Psoas muscle (tissue), 8 donors: ENCODE measurements around the gene CDC45. TPM values are rescaled to one million over a fixed set of nuclear protein-coding genes. Genes with fewer than 3 reads are reported as not detected.
"Not testable (repeated sequence)": the region's sequence is repeated elsewhere in the genome, so short reads cannot be mapped to it uniquely, and the experiment has no call there.

Experiments
- ATAC-seq, 4 donors: fragments of 200-7000 bp; cut with Tn5 transposase; one replicate each; pipeline ENCODE4 v1.9.1; 2020; ENCODE audit warnings: moderate library complexity in 3 of 4, mild to moderate bottlenecking in 2 of 4
- DNase-seq, 2 donors: peaks; one replicate each; pipeline ENCODE4 v3.0.0-alpha.2; 2020
- H3K27ac ChIP-seq: fragments of 200-600 bp; one replicate; pipeline ENCODE4 v1.8.0; 2022
- H3K27me3 ChIP-seq, 3 donors: fragments of 200-600 bp in 1 of 3; one replicate each; pipeline versions ENCODE4 v1.6.1 to v1.8.0; 2013 to 2022; ENCODE audit warnings: low read length in 2 of 3, mild to moderate bottlenecking in 2 of 3, moderate library complexity in 1 of 3; ENCODE audit not compliant: insufficient read depth in 3 of 3
- H3K36me3 ChIP-seq, 2 donors: fragments of 200-600 bp in 1 of 2; one replicate each; pipeline versions ENCODE4 v1.6.1 to v1.8.0; 2013 to 2022; ENCODE audit warnings: low read depth in 1 of 2, mild to moderate bottlenecking in 1 of 2, moderate library complexity in 1 of 2; ENCODE audit not compliant: insufficient read depth in 1 of 2
- H3K4me1 ChIP-seq: fragments of 200-600 bp; one replicate; pipeline ENCODE4 v1.8.0; 2022
- H3K4me3 ChIP-seq: fragments of 200-600 bp; one replicate; pipeline ENCODE4 v1.8.0; 2022; ENCODE audit warnings: mild to moderate bottlenecking
- H3K9me3 ChIP-seq: fragments of 200-600 bp; one replicate; pipeline ENCODE4 v1.8.0; 2022
- CTCF ChIP-seq: fragments of 200-600 bp; IDR thresholded peaks from one replicate; pipeline ENCODE4 v1.8.0; 2022; ENCODE audit warnings: antibody characterized with exemption
- WGBS, 3 donors: extraction: QIAGEN DNeasy Blood & Tissue Kit; methylation state at CpG; one replicate each; pipeline versions ENCODE4 v1.1.6 to v1.1.7; 2013; 5-methylcytosine and 5-hydroxymethylcytosine counted together
- intact Hi-C, 2 donors: fragments of 100-400 bp; cut with DNase I; formaldehyde crosslinking; loops; one replicate each; pipeline versions ENCODE4 v1.11.0 to v1.14.2; 2022
- polyA plus RNA-seq, 3 donors: library from polyadenylated mRNA; stranded (reverse); fragments of 200-250 nt; gene quantifications; one replicate each; pipeline ENCODE4 v1.2.3, GENCODE V29; 2013
- total RNA-seq, 4 donors: library from RNA; stranded (reverse); fragmentation: NEBNext Ultra II Directional in 2 of 4; extraction: Animal tissue kit (Norgen Biotek cat#: 25700) in 2 of 4; gene quantifications; one replicate each; pipeline versions ENCODE4 v1.2.1 to v1.2.4, GENCODE V29; 2021 to 2023
- donor health status: healthy with polysubstance abuse.
- donor health status: DM: no; HTN: no; CAD: no; lungs with moderate emphysema.
- donor health status: Bipolar disorder and iron deficiency.
- donor health status: healthy.
- donor health status: DM: yes; HTN: yes; CAD: no.
- donor health status: DM: no; HTN: no; CAD: no.
- donor health status: DM: no; HTN: no; CAD: no.
- donor health status: DM: yes; HTN: yes; CAD: no.

CDC45 gene
- total and polyA plus RNA-seq, 7 donors, result 0.30 to 0.77 (median 0.71) TPM; not detected in 2

DNA sequence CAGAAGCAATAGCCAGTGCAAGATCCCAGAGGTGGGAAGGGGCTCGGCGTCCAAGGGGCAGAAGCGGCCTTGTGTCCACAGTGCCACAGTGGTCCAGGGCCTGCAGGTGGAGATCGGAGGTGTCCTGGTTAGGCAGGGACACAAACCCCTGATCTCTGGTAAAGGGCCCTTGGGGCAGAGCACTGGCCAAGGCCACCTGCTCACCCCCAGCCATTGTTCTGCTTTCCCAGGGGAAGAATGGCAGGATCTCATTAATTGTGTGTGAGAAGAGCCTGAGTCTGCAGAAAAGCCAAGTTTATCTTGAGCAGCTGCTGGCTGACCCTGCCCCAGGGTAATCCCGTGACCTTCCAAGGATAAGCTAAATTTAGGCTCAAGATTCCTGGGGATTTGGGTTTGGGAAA is 47.6 kb downstream of the CDC45 start:
- Histone ChIP-seq H3K9me3 (no peaks in the 10 kb centered on the region), H3K4me1 (peaks cover 9% of the 10 kb centered on the region), H3K27me3 (peaks cover 0 to 37% (median 7%) of the 10 kb centered on the region in 3 donors), H3K4me3 (no peak overlapping the region), H3K27ac (no peak overlapping the region), H3K36me3 (no peaks in the 10 kb centered on the region)
- WGBS, 3 donors, result 54 to 64% (median 56%) methylated on average over 5 of the region's 5 CpGs
- ATAC-seq (no peak), DNase-seq (no peak)
- intact Hi-C loops, result loop anchor here in 1 of 2 donors (5.0 to 10.0 kb wide), 2 partner anchors 55 to 97 kb away; no protein-coding TSS in a partner anchor
- no peak for TF ChIP-seq CTCF

DNA sequence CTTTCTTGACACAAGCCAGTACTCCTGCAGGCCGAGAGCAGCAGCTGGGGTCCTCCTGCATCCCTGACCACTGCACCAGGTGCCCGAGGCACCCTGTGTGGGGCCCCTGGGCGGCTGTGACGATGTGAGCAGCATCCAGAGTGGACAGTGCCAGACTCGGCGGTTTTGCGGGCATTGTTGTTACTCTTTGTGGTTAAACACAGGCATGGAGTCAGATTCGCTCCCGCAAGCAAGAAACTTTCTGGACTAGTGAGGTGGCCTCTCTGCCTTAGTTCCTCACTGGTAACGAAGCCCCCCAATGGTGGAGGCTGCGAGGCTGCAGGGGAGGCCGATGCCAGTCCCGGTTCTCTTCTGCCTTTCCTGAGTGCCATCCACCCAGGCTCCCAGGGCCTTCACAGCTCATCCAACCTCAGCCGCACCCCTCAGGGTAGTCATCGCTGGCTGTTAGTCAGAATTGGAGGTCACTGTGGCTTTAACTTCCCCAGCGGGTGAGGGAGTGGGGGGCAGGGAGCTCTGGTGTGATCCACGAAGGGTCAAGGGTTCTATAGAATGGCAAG is 48.2 kb downstream of the CDC45 start:
- no peak overlapping the region for H3K27ac ChIP-seq
- DNase-seq, result no peak
- TF ChIP-seq CTCF, result no peak
- H3K36me3 ChIP-seq, result no peaks in the 10 kb centered on the region
- H3K4me1 ChIP-seq, result peaks cover 9% of the 10 kb centered on the region
- no peak for ATAC-seq
- H3K9me3 ChIP-seq, result no peaks in the 10 kb centered on the region
- WGBS, 3 donors, result 71 to 74% (median 73%) methylated on average over 17 of the region's 17 CpGs
- H3K4me3 ChIP-seq, result no peak overlapping the region
- H3K27me3 ChIP-seq, result peaks cover 0 to 30% (median 6%) of the 10 kb centered on the region in 3 donors
- intact Hi-C loops, result loop anchor here in 1 of 2 donors (5.0 to 10.0 kb wide), 2 partner anchors 54 to 97 kb away; no protein-coding TSS in a partner anchor

DNA sequence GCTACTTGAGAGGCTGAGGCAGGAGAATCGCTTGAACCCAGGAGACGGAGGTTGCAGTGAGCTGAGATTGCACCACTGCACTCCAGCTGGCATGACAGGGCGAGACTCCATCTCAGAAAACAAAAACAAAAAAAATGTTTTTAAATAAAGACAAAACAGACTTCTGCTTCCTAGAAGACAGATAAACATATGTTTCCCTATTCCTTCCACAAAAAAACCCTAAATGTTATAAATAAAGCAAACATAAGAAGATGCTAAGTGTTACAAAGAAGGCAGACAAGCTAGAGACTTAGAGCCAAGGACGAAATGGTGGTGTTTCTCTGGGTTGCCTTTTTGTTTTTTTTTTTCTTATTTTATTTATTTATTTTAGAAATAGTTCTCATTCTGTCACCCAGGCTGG is 50.1 kb downstream of the CDC45 start:
- intact Hi-C loops, result loop anchor here in 1 of 2 donors (5.0 to 10.0 kb wide), 2 partner anchors 52 to 95 kb away; no protein-coding TSS in a partner anchor
- peaks cover 0 to 15% (median 0%) of the 10 kb centered on the region in 3 donors for H3K27me3 ChIP-seq
- ATAC-seq, result no peak

DNA sequence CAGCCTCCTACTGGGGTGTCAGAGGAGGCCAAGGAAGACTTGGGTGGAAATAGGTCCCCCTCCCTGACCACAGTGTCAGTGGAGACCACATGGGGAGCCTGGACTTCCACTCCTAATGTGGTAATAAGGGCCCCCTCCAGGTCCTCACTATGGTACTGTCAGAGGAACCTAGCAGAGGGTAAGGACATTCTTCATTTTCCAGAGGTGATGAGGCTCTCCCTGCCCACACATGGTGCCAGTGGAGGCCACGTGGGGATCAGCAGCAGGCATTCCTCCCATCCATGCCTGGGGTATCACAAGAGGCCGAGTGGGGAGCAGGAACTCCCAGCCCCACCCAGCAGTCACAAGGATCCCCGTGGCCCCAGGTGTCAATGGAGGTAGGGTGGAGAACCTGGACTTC is 51.0 kb downstream of the CDC45 start:
- Histone ChIP-seq H3K4me3 (no peak overlapping the region), H3K27ac (no peak overlapping the region), H3K27me3 (peaks cover 0 to 5% (median 0%) of the 10 kb centered on the region in 3 donors), H3K4me1 (peaks cover 9% of the 10 kb centered on the region), H3K36me3 (no peaks in the 10 kb centered on the region), H3K9me3 (no peaks in the 10 kb centered on the region)
- no peak for DNase-seq
- no peak for ATAC-seq
- 70 to 79% (median 78%) methylated on average over 3 of the region's 3 CpGs for WGBS, 3 donors
- TF ChIP-seq CTCF, result no peak
- intact Hi-C loops, result no loop called here

More for the DNA sequence above, 50.1 kb downstream of the CDC45 start:
- no peak overlapping the region for H3K27ac ChIP-seq
- peaks cover 9% of the 10 kb centered on the region for H3K4me1 ChIP-seq
- H3K4me3 ChIP-seq, result no peak overlapping the region
- no peaks in the 10 kb centered on the region for H3K9me3 ChIP-seq
- H3K36me3 ChIP-seq, result no peaks in the 10 kb centered on the region
- no peak for DNase-seq
- TF ChIP-seq CTCF, result no peak
- WGBS, 3 donors, result 79 to 92% (median 90%) methylated on average over 4 of the region's 4 CpGs

- not testable (repeated sequence) for H3K4me1 ChIP-seq, DNase-seq, H3K27me3 ChIP-seq
Observed at GRCh38 chr22:19531327-19531726, 51.6 kb downstream of the CDC45 start.

More at GRCh38 chr22:19531327-19531726, 51.6 kb downstream of the CDC45 start:
- H3K27ac ChIP-seq, H3K9me3 ChIP-seq, H3K4me3 ChIP-seq, H3K36me3 ChIP-seq, intact Hi-C loops, ATAC-seq: not testable (repeated sequence)
- WGBS, 3 donors, result 90 to 96% (median 95%) methylated on average over 6 of the region's 6 CpGs
